Calu3 (cell line): ENCODE data around the gene GGNBP2. TPM values are rescaled to one million over a fixed set of nuclear protein-coding genes. Genes with fewer than 3 reads are reported as not detected.

ENCODE experiments used
- BruUV-seq: library from RNA; stranded (reverse); fragments of 400-500 nt; replicated peaks from 2 replicates; lab custom pipeline; 2021; lab: Mats Ljungman, UMichigan
- CTCF ChIA-PET: fragments of 300-600 bp; sonication (Branson Sonifier 250); formaldehyde crosslinking; loops from one replicate; lab custom pipeline; 2022; ENCODE audit warnings: antibody characterized with exemption; lab: Charles Lee
- DNase-seq: peaks from one replicate; pipeline ENCODE4 v3.0.0; 2022
- H3K27ac Mint-ChIP-seq: one replicate; pipeline ENCODE4 v1.8.0; 2022; ENCODE audit warnings: mixed read lengths; ENCODE audit not compliant: unreplicated experiment
- H3K27me3 Mint-ChIP-seq: one replicate; pipeline ENCODE4 v1.8.0; 2022; ENCODE audit warnings: mixed read lengths; ENCODE audit not compliant: unreplicated experiment
- H3K36me3 Mint-ChIP-seq: one replicate; pipeline ENCODE4 v1.8.0; 2022; ENCODE audit warnings: mild to moderate bottlenecking, moderate library complexity, mixed read lengths; ENCODE audit not compliant: insufficient read depth, unreplicated experiment
- H3K4me1 Mint-ChIP-seq: one replicate; pipeline ENCODE4 v1.8.0; 2022; ENCODE audit warnings: mild to moderate bottlenecking, low read depth, mixed read lengths; ENCODE audit not compliant: unreplicated experiment
- H3K4me3 Mint-ChIP-seq: one replicate; pipeline ENCODE4 v1.8.0; 2022; ENCODE audit warnings: mild to moderate bottlenecking, low read depth, moderate library complexity, mixed read lengths; ENCODE audit not compliant: unreplicated experiment
- H3K9me3 Mint-ChIP-seq: one replicate; pipeline ENCODE4 v1.8.0; 2022; ENCODE audit warnings: low read depth, mixed read lengths; ENCODE audit not compliant: unreplicated experiment
- CTCF ChIP-seq: fragments of 200-600 bp; IDR thresholded peaks from one replicate; pipeline ENCODE4 v1.8.0; 2022; ENCODE audit warnings: antibody characterized with exemption; ENCODE audit not compliant: unreplicated experiment
- intact Hi-C: fragments of 100-400 bp; cut with micrococcal nuclease; formaldehyde crosslinking; loops from one replicate; pipeline ENCODE4 v1.10.0; 2022; ENCODE audit not compliant: unreplicated experiment
- total RNA-seq: library from RNA; stranded (reverse); gene quantifications from 2 replicates; pipeline ENCODE4 v1.2.3, GENCODE V29; 2022

Gene GGNBP2
- total RNA-seq, 1 experiment from 2014 or later, result 266 TPM

GRCh38 chr17:36510636-36511035 lies 34.1 kb upstream of the GGNBP2 start:
- no TSS peak for BruUV-seq
- H3K9me3 Mint-ChIP-seq, result no peaks in the 10 kb centered on the region
- intact Hi-C loops, result no loop called here
- no peak for TF ChIP-seq CTCF
- H3K27ac Mint-ChIP-seq, result no peak overlapping the region
- CTCF ChIA-PET, result no interaction called here
- peaks cover 36% of the 10 kb centered on the region for H3K36me3 Mint-ChIP-seq
- no peak overlapping the region for H3K4me3 Mint-ChIP-seq
- H3K4me1 Mint-ChIP-seq, result no peaks in the 10 kb centered on the region
- DNase-seq, result no peak
- H3K27me3 Mint-ChIP-seq, result no peaks in the 10 kb centered on the region

GRCh38 chr17:36511216-36511615 lies 33.5 kb upstream of the GGNBP2 start:
- TF ChIP-seq CTCF, result no peak
- H3K9me3 Mint-ChIP-seq, result no peaks in the 10 kb centered on the region
- no peaks in the 10 kb centered on the region for H3K27me3 Mint-ChIP-seq
- H3K4me1 Mint-ChIP-seq, result no peaks in the 10 kb centered on the region
- BruUV-seq, result no TSS peak
- DNase-seq, result no peak
- CTCF ChIA-PET, result no interaction called here
- intact Hi-C loops, result no loop called here
- no peak overlapping the region for H3K4me3 Mint-ChIP-seq
- no peak overlapping the region for H3K27ac Mint-ChIP-seq
- peaks cover 32% of the 10 kb centered on the region for H3K36me3 Mint-ChIP-seq

GRCh38 chr17:36512641-36513040 lies 32.1 kb upstream of the GGNBP2 start:
- Mint-ChIP-seq H3K4me3 (no peak overlapping the region), H3K9me3 (no peaks in the 10 kb centered on the region), H3K27ac (no peak overlapping the region), H3K36me3 (peaks cover 32% of the 10 kb centered on the region), H3K27me3 (no peaks in the 10 kb centered on the region), H3K4me1 (no peaks in the 10 kb centered on the region)
- TSS peak; percentile 8 for BruUV-seq
- TF ChIP-seq CTCF, result no peak
- intact Hi-C loops, result no loop called here
- no peak for DNase-seq
- CTCF ChIA-PET, result no interaction called here

GRCh38 chr17:36514856-36515255 lies 29.9 kb upstream of the GGNBP2 start:
- DNase-seq, result no peak
- Mint-ChIP-seq H3K4me3 (no peak overlapping the region), H3K27me3 (no peaks in the 10 kb centered on the region), H3K36me3 (peaks cover 23% of the 10 kb centered on the region), H3K4me1 (no peaks in the 10 kb centered on the region), H3K27ac (no peak overlapping the region), H3K9me3 (no peaks in the 10 kb centered on the region)
- CTCF ChIA-PET, result interaction anchor here (0.6 kb wide), 1 partner anchor 971 kb away, joined by 5 read pairs; no protein-coding TSS in a partner anchor
- no peak for TF ChIP-seq CTCF
- no TSS peak for BruUV-seq
- intact Hi-C loops, result no loop called here
